Measurements from ENCODE around the gene NXPH2. TPM values are rescaled to one million over a fixed set of nuclear protein-coding genes. Genes with fewer than 3 reads are reported as not detected.

NXPH2 gene
- polyA plus RNA-seq (ENCODE audit: insufficient read length in 12 of 12) = 10 to 100 TPM in 9 of 12 donors, 1 to 10 TPM in 1, not detected in 2; 6.4 to 21.5 (median 14.5) TPM
- long read RNA-seq, donor 1, partial matches to known transcripts = 0 of 2 reads
- long read RNA-seq, donor 1, other reads (novel, unspliced or antisense) = 0 of 2 reads
- long read RNA-seq, donor 2, transcript NXPH2-201 (2 exons, 1,052 nt) = major isoform, 7 of 7 reads
- long read RNA-seq, donor 2, partial matches to known transcripts = 0 of 7 reads
- long read RNA-seq, donor 2, other reads (novel, unspliced or antisense) = 0 of 7 reads
- long read RNA-seq, donor 3, partial matches to known transcripts = 0 of 2 reads
- long read RNA-seq, donor 3, other reads (novel, unspliced or antisense) = 0 of 2 reads
- long read RNA-seq, donor 4, partial matches to known transcripts = 0 of 2 reads
- long read RNA-seq, donor 4, other reads (novel, unspliced or antisense) = 0 of 2 reads
- long read RNA-seq, donor 5, transcript NXPH2-201 (2 exons, 1,052 nt) = major isoform, 12 of 12 reads
- long read RNA-seq, donor 5, partial matches to known transcripts = 0 of 12 reads
- long read RNA-seq, donor 5, other reads (novel, unspliced or antisense) = 0 of 12 reads
- long read RNA-seq, donor 6, transcript NXPH2-201 (2 exons, 1,052 nt) = major isoform, 8 of 8 reads
- long read RNA-seq, donor 6, partial matches to known transcripts = 0 of 8 reads
- long read RNA-seq, donor 6, other reads (novel, unspliced or antisense) = 0 of 8 reads
- long read RNA-seq, donor 7, partial matches to known transcripts = 0 of 2 reads
- long read RNA-seq, donor 7, other reads (novel, unspliced or antisense) = 0 of 2 reads
- long read RNA-seq, donor 8, transcript NXPH2-201 (2 exons, 1,052 nt) = major isoform, 8 of 8 reads
- long read RNA-seq, donor 8, partial matches to known transcripts = 0 of 8 reads
- long read RNA-seq, donor 8, other reads (novel, unspliced or antisense) = 0 of 8 reads
- long read RNA-seq, donor 9, partial matches to known transcripts = 0 of 3 reads
- long read RNA-seq, donor 9, other reads (novel, unspliced or antisense) = 0 of 3 reads
- long read RNA-seq, donor 10, partial matches to known transcripts = 0 of 4 reads
- long read RNA-seq, donor 10, other reads (novel, unspliced or antisense) = 0 of 4 reads
- long read RNA-seq, donor 11, transcript NXPH2-201 (2 exons, 1,052 nt) = major isoform, 13 of 13 reads
- long read RNA-seq, donor 11, partial matches to known transcripts = 0 of 13 reads
- long read RNA-seq, donor 11, other reads (novel, unspliced or antisense) = 0 of 13 reads

DNA sequence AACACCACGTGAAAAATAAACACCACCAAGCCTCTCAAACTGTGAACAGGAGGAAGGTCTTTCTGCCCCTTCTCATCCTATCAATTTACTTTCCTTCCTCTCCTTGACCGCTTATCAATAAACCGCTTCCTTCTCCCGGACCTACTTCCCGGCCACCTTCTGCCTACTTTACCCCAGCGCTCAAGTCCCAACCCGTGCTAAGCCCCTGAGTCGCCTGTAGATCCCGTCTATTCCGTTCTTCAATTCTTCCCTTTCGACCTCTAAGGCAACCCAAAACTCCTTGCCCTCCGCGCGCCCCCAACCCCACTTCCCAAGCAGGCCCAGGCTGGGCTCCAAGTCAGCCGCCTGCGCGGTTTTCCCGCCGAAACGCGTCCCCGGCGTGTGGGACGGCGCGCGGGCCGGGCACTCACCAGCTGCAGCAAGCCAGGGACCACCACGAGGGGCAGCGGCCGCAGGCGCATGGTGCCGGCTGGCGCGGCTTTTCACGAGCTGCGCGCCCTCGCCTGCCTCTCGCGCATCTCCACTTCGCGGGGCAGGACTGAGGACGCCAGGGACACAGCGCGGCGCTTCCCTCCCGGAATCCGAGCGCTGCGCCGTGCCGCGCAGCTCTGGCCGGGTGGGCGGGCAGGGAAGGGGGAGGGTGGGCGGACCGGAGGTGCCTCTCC is at the start of gene NXPH2:
NXPH2 (minus strand) TSS at position 610 of the 665 bp plus-strand sequence; CDS start at position 461, 149 bp downstream.
- no peak for DNase-seq

GRCh38 chr2:138829326-138829919 is 49.2 kb upstream of the NXPH2 start:
- DNase-seq = no peak

- peak; percentile 68 for DNase-seq
Measured at GRCh38 chr2:138827426-138828054, 47.4 kb upstream of the NXPH2 start.

DNA sequence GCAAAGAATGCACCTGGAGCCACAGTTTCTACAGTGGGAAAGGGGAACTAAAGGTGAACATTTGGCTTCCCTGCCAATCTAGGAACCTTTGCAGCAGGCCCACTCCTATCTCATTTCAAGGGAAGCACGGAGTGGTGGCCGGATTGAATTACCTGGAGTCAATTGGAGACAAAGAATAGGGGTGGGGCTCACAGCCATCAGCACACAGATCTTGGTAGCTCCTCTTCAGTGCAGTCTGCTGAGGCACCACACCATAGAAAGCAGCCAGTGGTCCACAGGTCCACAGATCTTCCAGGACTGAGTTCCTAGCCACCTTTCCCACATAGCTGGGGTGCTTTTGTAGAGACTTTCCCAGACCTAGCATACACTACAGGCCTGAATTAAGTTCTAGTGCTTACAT is 43.5 kb upstream of the NXPH2 start:
- DNase-seq = no peak

GRCh38 chr2:138819964-138820363 is 39.8 kb upstream of the NXPH2 start:
- DNase-seq = no peak

DNA sequence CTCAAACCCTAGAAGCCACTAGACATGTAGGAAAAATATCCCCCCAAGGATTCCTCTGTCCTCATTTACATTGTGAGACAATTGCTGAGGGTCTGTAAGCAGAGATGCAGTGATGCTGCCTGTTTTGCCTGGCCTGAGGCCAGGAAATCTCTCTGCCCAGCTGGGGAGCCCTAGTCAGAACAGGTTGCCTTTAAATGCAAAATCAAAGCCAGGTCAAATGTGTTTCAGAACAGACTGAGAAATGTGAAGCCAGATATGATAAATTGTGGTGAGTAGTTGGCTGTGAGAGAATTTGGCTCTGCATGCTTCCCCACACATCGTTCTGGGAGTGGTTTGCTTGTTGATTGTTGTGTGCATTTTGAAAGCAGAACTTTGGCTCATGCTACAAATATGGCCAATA is 38.4 kb upstream of the NXPH2 start:
- no peak for DNase-seq

DNA sequence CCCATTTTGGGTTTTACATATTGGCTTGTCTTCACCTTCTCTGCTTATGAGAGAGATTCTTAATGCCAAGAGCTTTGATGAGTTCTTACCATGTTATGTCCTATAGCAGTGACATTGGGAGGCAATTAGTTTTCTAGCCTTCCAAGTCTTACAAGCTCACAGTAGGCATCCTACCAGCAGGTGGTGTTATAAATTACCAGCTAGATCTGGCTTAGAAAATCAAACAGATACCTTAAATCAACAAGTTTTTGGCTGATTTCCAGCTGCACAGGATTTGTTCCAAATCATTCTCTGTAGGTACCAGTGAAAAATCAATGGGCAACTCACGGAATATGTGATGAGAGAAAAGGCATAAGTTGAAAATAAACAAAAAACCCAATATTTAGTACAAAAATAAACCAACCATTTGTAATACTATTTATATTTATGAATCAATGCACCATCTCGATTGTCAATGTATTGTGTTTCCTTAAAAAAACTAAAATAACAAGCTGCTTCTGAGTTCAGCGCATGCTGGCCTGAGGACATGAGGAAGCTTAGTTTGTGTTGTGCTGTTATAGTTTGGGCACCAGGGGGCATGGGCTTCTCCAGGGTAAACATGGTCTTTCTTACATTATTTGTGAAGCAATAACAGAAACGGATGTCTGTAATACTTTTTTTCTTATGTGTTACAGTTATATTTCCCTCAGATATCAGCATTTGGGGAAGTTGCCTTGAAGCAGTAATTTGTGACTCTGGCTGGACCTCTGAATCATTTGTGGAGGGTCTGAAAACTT is 34.1 kb upstream of the NXPH2 start:
- no peak for DNase-seq

DNA sequence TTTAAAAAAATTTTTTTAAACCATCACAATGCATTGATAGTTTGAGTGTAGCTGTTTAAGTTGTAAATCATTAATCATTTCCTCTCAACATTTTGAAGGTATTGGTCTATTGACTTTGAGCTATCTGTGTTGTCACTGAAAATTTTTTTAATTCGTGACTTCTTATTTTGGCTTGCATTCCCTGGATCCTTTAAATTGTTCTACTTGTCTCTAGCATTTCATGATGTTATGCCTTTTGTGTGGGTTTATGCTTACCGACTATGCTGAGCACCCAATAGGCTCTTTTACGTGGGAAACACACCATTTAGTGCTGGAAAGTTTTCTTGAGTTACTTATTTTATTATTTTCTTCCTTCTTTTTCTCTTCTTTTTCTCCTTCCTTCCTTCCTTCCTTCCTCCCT is 31.2 kb upstream of the NXPH2 start:
- DNase-seq = no peak

DNA sequence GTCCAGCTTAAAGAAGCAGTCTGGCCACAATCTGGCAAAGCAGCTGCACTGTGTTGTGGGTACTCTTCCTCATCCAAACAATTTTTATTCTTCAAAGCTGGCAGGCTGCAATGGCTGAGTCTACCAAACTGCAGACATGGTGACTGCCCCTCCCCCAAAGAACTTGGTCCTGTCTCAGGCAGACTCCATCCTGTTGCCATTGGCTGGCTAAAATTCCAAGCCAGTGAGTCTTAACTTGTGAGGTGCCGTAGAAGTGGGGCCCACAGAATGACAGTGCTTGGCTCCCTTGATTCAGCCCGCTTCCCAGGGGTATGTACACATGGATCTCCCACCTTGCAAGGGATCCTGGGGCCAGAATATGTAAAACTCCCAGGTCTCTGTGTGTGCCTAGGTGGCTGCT is 14.5 kb upstream of the NXPH2 start:
- DNase-seq = no peak

GRCh38 chr2:138787053-138787666 is 7.0 kb upstream of the NXPH2 start:
- DNase-seq = no peak

DNA sequence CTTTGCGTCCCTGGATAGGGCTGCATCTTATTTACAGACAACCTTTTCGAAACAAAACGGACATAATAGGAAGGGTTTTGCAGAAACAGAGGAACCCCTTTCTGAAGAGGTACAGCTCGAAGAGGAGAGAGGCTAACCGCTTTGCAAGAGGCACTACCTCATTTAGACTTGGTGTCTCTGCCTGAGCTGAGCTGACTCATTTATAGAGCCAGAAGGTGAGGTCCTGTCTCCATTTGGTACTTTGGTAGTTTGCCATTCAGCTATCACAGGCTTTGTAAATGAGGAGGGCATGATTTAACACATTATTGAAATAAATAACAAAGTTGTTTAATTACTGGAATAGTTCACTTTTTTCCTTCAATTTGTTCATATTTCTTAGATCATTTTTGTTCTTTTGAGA is 2.2 kb upstream of the NXPH2 start:
- no peak for DNase-seq

- DNase-seq = no peak
Measured at GRCh38 chr2:138780908-138781307, 718 bp upstream of the NXPH2 start.

- DNase-seq = no peak
Measured at GRCh38 chr2:138780446-138780880, 273 bp upstream of the NXPH2 start.

DNA sequence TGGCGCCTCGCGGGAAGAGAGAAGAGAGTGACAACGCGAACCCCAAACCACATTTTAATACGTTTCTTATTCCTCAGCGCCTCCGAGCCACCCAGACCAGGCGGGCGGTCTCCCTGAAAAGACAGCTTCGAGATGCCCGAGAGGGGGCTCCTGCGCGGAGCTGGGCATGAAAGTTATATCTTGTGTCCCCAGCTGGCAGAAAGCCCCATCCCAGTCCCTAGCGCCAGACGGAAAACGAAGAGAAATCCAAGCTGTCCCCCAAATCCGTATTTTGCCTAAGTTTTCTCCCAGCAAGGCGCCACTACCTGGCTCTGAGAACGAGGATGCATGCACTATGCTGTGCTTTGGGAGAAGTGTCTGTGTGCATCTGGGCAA is 797 bp downstream of the NXPH2 start:
- DNase-seq = no peak

- no peak for DNase-seq
Measured at GRCh38 chr2:138777996-138778395, 2.2 kb downstream of the NXPH2 start.

DNA sequence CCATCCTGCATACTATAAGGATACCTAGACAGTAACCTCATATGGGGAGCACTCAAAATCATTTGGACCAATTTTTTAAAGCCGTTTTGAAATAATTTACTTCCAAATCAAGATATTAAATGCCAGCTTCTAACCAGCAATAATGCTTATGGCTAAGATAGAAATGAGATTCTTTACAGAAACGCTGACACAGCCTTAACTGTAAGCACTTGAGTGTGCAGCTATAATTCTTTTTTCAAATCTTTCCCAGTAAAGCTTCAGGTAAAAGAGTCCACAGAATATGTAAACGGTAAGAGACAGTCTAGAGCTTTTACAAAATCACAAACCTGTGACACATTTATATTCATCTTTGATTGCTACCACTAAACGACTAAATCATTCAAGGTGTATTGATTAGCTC is 4.5 kb downstream of the NXPH2 start:
- DNase-seq = no peak

- DNase-seq = no peak
Measured at GRCh38 chr2:138771534-138771933, 8.7 kb downstream of the NXPH2 start.

DNA sequence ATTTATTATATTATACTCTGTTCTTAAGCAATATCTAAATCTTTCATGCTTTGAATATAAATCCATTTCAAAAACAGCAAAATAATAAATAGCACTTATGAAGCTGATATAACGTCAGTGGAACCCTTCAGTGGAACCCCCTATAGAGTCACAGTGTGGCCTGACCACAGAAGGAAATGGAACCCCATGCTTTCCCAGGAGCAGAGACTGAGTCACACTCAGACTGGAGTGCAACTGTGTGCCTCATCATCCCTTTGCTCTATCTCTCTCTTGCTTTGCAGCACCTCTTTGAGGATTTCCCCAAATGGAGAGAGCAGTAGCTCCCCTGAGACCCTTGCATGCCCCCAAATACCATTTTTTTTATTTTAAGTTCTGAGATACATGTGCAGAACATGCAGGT is 13.1 kb downstream of the NXPH2 start:
- DNase-seq = no peak

- no peak for DNase-seq
Measured at GRCh38 chr2:138766464-138766863, 13.7 kb downstream of the NXPH2 start.
